HEK293 (cell line): ENCODE data around the gene TCAF1.

Experiments
- BCL11B ChIP-seq: fragments of 450-650 bp; formaldehyde crosslinking; IDR thresholded peaks from 2 replicates; pipeline ENCODE4 v1.5.1; 2016; ENCODE audit warnings: low read depth, missing biosample characterization, missing genetic modification characterization
- HOXC10 ChIP-seq: sonication (generic); formaldehyde crosslinking; IDR thresholded peaks from 2 replicates; pipeline ENCODE4 v1.8.1; 2023; ENCODE audit warnings: mild to moderate bottlenecking, missing genetic modification reagents
- KLF7 ChIP-seq: fragments of 450-650 bp; formaldehyde crosslinking; IDR thresholded peaks from 2 replicates; pipeline ENCODE4 v1.5.1; 2016; ENCODE audit warnings: missing biosample characterization, missing genetic modification characterization, borderline replicate concordance
- MEIS1 ChIP-seq: sonication (generic); formaldehyde crosslinking; IDR thresholded peaks from 2 replicates; pipeline ENCODE4 v1.8.1; 2022; ENCODE audit warnings: missing genetic modification reagents, mild to moderate bottlenecking, borderline replicate concordance
- OSR2 ChIP-seq: fragments of 450-650 bp; formaldehyde crosslinking; IDR thresholded peaks from 2 replicates; pipeline ENCODE4 v1.5.1; 2016; ENCODE audit warnings: missing biosample characterization, missing genetic modification characterization
- SP2 ChIP-seq: fragments of 450-650 bp; formaldehyde crosslinking; IDR thresholded peaks from 2 replicates; pipeline ENCODE4 v1.5.1; 2016; ENCODE audit warnings: missing biosample characterization, missing genetic modification characterization
- SP7 ChIP-seq: fragments of 450-650 bp; formaldehyde crosslinking; IDR thresholded peaks from 2 replicates; pipeline ENCODE4 v1.5.1; 2016; ENCODE audit warnings: missing biosample characterization, missing genetic modification characterization
- ZBTB20 ChIP-seq: fragments of 450-650 bp; formaldehyde crosslinking; IDR thresholded peaks from 2 replicates; pipeline ENCODE4 v1.5.1; 2016; ENCODE audit warnings: missing biosample characterization, missing genetic modification characterization
- ZEB2 ChIP-seq: fragments of 450-650 bp; formaldehyde crosslinking; IDR thresholded peaks from 2 replicates; pipeline ENCODE4 v1.5.1; 2016; ENCODE audit warnings: missing biosample characterization, missing genetic modification characterization
- ZFP69B ChIP-seq: fragments of 450-650 bp; formaldehyde crosslinking; IDR thresholded peaks from 2 replicates; pipeline ENCODE4 v1.5.1; 2016; ENCODE audit warnings: missing biosample characterization, missing genetic modification characterization
- ZNF10 ChIP-seq: fragments of 450-650 bp; formaldehyde crosslinking; IDR thresholded peaks from 2 replicates; pipeline ENCODE4 v1.5.1; 2017; ENCODE audit warnings: missing biosample characterization, missing genetic modification characterization
- ZNF155 ChIP-seq: fragments of 450-650 bp; formaldehyde crosslinking; IDR thresholded peaks from 2 replicates; pipeline ENCODE4 v1.5.1; 2016; ENCODE audit warnings: missing biosample characterization, missing genetic modification characterization
- ZNF223 ChIP-seq: fragments of 450-650 bp; formaldehyde crosslinking; IDR thresholded peaks from 2 replicates; pipeline ENCODE4 v1.5.1; 2016; ENCODE audit warnings: missing biosample characterization, missing genetic modification characterization
- ZNF24 ChIP-seq: fragments of 450-650 bp; formaldehyde crosslinking; IDR thresholded peaks from 2 replicates; pipeline ENCODE4 v1.5.1; 2016; ENCODE audit warnings: missing biosample characterization, missing genetic modification characterization
- ZNF394 ChIP-seq: fragments of 450-650 bp; formaldehyde crosslinking; IDR thresholded peaks from 2 replicates; pipeline ENCODE4 v1.5.1; 2016; ENCODE audit warnings: missing biosample characterization, missing genetic modification characterization, mild to moderate bottlenecking, moderate library complexity, borderline replicate concordance
- ZNF501 ChIP-seq: fragments of 450-650 bp; formaldehyde crosslinking; IDR thresholded peaks from 2 replicates; pipeline ENCODE4 v1.5.1; 2016; ENCODE audit warnings: missing biosample characterization, missing genetic modification characterization
- ZNF561 ChIP-seq: fragments of 450-650 bp; IDR thresholded peaks from 2 replicates; pipeline ENCODE4 v1.5.1; 2018; ENCODE audit warnings: missing biosample characterization, missing genetic modification characterization, borderline replicate concordance
- ZNF596 ChIP-seq: fragments of 450-650 bp; IDR thresholded peaks from 2 replicates; pipeline ENCODE4 v1.5.0; 2018; ENCODE audit warnings: missing biosample characterization, mild to moderate bottlenecking, missing genetic modification characterization, moderate library complexity
- ZNF600 ChIP-seq: fragments of 450-650 bp; formaldehyde crosslinking; IDR thresholded peaks from 2 replicates; pipeline ENCODE4 v1.5.1; 2016; ENCODE audit warnings: missing biosample characterization, missing genetic modification characterization
- ZNF623 ChIP-seq: fragments of 450-650 bp; formaldehyde crosslinking; IDR thresholded peaks from 2 replicates; pipeline ENCODE4 v1.5.1; 2016; ENCODE audit warnings: missing biosample characterization, missing genetic modification characterization
- ZSCAN23 ChIP-seq: fragments of 450-650 bp; formaldehyde crosslinking; IDR thresholded peaks from 2 replicates; pipeline ENCODE4 v1.5.1; 2016; ENCODE audit warnings: missing biosample characterization, missing genetic modification characterization
- TF ChIP-seq, protein P1 (sequence below): fragments of 450-650 bp; formaldehyde crosslinking; IDR thresholded peaks from 2 replicates; pipeline ENCODE4 v1.5.1; 2016; ENCODE audit warnings: missing biosample characterization, missing genetic modification characterization
- TF ChIP-seq, protein P2 (sequence below): fragments of 450-650 bp; formaldehyde crosslinking; IDR thresholded peaks from 2 replicates; pipeline ENCODE4 v1.5.1; 2016; ENCODE audit warnings: missing biosample characterization, missing genetic modification characterization
- TF ChIP-seq, protein P3 (sequence below): fragments of 450-650 bp; formaldehyde crosslinking; IDR thresholded peaks from 2 replicates; pipeline ENCODE4 v1.5.1; 2016; ENCODE audit warnings: missing biosample characterization, missing genetic modification characterization
- TF ChIP-seq, protein P4 (sequence below): fragments of 450-650 bp; formaldehyde crosslinking; IDR thresholded peaks from 2 replicates; pipeline ENCODE4 v1.5.1; 2016; ENCODE audit warnings: missing biosample characterization, missing genetic modification characterization
- TF ChIP-seq, protein P5 (sequence below): fragments of 450-650 bp; formaldehyde crosslinking; conservative IDR thresholded peaks from 2 replicates; pipeline ENCODE4 v1.5.1; 2016; ENCODE audit warnings: low read depth, missing biosample characterization, missing genetic modification characterization

The TCAF1 gene

DNA sequence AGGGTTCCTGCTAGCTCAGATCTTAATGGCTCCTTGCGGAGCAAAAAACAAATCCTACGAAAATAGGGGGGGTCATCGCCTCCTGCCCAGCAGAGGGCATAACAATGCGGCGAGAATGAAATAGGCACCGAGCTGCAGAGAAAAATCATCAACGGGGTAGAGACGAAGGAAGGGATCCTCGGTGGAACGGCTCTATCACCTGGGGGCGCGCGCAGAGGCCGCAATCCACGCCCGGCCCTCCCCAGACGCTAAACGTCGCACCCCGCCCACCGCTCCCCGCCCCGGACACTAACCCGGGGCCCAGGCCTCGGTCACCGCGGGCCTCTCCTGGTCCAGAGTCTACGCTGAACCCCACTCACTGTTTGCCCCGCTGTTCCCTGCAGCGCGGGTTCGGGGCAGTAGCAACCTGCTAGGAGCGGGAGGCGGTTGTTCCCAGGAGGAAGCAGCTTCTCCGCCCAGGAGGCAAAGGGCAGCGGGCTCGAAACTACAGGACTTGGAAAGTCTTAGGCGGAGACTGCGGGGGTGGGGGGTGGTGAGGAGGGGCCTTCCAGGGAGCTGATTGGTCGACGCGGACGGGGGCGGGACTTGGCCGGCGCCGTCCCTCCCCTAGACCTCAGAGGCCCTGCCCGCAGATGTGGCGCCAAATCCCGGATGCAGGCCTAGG is at the start of gene TCAF1 (continued):
- TF ChIP-seq ZBTB20: peak; percentile 97
- no peak for TF ChIP-seq ZNF223 (tag by site-specific recombination)
- peak; percentile 92 for TF ChIP-seq SP2 (tag by site-specific recombination)
- TF ChIP-seq MEIS1: no peak
- TF ChIP-seq ZEB2 (tag by site-specific recombination): peak; percentile 88
- peak; percentile 67 for TF ChIP-seq SP7
- no peak for TF ChIP-seq ZNF623
- TF ChIP-seq ZSCAN23 (tag by site-specific recombination): peak; percentile 56; the same call in 1 of the 2 replicates
- no peak for TF ChIP-seq ZNF596 (tag by site-specific recombination)
- peak; percentile 51; the same call in 1 of the 2 replicates for TF ChIP-seq ZNF600
- TF ChIP-seq, protein P1, sequence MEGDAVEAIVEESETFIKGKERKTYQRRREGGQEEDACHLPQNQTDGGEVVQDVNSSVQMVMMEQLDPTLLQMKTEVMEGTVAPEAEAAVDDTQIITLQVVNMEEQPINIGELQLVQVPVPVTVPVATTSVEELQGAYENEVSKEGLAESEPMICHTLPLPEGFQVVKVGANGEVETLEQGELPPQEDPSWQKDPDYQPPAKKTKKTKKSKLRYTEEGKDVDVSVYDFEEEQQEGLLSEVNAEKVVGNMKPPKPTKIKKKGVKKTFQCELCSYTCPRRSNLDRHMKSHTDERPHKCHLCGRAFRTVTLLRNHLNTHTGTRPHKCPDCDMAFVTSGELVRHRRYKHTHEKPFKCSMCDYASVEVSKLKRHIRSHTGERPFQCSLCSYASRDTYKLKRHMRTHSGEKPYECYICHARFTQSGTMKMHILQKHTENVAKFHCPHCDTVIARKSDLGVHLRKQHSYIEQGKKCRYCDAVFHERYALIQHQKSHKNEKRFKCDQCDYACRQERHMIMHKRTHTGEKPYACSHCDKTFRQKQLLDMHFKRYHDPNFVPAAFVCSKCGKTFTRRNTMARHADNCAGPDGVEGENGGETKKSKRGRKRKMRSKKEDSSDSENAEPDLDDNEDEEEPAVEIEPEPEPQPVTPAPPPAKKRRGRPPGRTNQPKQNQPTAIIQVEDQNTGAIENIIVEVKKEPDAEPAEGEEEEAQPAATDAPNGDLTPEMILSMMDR: peak; percentile 97
- TF ChIP-seq ZNF501 (tag by site-specific recombination): peak; percentile 91; the same call in 1 of the 2 replicates
- TF ChIP-seq KLF7 (tag by site-specific recombination): peak; percentile 73; the same call in 1 of the 2 replicates
- no peak for TF ChIP-seq HOXC10 (CRISPR knock-in tag)
- TF ChIP-seq ZNF10 (tag by site-specific recombination): no peak
- TF ChIP-seq ZNF24 (tag by site-specific recombination): no peak
- peak; percentile 85 for TF ChIP-seq BCL11B (tag by site-specific recombination)
- TF ChIP-seq ZFP69B: peak; percentile 59
- TF ChIP-seq, protein P2, sequence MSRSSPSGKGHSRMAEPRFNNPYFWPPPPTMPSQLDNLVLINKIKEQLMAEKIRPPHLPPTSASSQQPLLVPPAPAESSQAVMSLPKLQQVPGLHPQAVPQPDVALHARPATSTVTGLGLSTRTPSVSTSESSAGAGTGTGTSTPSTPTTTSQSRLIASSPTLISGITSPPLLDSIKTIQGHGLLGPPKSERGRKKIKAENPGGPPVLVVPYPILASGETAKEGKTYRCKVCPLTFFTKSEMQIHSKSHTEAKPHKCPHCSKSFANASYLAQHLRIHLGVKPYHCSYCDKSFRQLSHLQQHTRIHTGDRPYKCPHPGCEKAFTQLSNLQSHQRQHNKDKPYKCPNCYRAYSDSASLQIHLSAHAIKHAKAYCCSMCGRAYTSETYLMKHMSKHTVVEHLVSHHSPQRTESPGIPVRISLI (tag by site-specific recombination): no peak
- TF ChIP-seq, protein P3, sequence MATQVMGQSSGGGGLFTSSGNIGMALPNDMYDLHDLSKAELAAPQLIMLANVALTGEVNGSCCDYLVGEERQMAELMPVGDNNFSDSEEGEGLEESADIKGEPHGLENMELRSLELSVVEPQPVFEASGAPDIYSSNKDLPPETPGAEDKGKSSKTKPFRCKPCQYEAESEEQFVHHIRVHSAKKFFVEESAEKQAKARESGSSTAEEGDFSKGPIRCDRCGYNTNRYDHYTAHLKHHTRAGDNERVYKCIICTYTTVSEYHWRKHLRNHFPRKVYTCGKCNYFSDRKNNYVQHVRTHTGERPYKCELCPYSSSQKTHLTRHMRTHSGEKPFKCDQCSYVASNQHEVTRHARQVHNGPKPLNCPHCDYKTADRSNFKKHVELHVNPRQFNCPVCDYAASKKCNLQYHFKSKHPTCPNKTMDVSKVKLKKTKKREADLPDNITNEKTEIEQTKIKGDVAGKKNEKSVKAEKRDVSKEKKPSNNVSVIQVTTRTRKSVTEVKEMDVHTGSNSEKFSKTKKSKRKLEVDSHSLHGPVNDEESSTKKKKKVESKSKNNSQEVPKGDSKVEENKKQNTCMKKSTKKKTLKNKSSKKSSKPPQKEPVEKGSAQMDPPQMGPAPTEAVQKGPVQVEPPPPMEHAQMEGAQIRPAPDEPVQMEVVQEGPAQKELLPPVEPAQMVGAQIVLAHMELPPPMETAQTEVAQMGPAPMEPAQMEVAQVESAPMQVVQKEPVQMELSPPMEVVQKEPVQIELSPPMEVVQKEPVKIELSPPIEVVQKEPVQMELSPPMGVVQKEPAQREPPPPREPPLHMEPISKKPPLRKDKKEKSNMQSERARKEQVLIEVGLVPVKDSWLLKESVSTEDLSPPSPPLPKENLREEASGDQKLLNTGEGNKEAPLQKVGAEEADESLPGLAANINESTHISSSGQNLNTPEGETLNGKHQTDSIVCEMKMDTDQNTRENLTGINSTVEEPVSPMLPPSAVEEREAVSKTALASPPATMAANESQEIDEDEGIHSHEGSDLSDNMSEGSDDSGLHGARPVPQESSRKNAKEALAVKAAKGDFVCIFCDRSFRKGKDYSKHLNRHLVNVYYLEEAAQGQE (tag by site-specific recombination): 0 out of 2 replicates have a peak, but pooled peaks have one; percentile 23
- TF ChIP-seq ZNF155: no peak
- TF ChIP-seq, protein P4, sequence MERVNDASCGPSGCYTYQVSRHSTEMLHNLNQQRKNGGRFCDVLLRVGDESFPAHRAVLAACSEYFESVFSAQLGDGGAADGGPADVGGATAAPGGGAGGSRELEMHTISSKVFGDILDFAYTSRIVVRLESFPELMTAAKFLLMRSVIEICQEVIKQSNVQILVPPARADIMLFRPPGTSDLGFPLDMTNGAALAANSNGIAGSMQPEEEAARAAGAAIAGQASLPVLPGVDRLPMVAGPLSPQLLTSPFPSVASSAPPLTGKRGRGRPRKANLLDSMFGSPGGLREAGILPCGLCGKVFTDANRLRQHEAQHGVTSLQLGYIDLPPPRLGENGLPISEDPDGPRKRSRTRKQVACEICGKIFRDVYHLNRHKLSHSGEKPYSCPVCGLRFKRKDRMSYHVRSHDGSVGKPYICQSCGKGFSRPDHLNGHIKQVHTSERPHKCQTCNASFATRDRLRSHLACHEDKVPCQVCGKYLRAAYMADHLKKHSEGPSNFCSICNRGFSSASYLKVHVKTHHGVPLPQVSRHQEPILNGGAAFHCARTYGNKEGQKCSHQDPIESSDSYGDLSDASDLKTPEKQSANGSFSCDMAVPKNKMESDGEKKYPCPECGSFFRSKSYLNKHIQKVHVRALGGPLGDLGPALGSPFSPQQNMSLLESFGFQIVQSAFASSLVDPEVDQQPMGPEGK (tag by site-specific recombination): peak; percentile 96
- TF ChIP-seq, protein P5, sequence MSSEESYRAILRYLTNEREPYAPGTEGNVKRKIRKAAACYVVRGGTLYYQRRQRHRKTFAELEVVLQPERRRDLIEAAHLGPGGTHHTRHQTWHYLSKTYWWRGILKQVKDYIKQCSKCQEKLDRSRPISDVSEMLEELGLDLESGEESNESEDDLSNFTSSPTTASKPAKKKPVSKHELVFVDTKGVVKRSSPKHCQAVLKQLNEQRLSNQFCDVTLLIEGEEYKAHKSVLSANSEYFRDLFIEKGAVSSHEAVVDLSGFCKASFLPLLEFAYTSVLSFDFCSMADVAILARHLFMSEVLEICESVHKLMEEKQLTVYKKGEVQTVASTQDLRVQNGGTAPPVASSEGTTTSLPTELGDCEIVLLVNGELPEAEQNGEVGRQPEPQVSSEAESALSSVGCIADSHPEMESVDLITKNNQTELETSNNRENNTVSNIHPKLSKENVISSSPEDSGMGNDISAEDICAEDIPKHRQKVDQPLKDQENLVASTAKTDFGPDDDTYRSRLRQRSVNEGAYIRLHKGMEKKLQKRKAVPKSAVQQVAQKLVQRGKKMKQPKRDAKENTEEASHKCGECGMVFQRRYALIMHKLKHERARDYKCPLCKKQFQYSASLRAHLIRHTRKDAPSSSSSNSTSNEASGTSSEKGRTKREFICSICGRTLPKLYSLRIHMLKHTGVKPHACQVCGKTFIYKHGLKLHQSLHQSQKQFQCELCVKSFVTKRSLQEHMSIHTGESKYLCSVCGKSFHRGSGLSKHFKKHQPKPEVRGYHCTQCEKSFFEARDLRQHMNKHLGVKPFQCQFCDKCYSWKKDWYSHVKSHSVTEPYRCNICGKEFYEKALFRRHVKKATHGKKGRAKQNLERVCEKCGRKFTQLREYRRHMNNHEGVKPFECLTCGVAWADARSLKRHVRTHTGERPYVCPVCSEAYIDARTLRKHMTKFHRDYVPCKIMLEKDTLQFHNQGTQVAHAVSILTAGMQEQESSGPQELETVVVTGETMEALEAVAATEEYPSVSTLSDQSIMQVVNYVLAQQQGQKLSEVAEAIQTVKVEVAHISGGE (tag by site-specific recombination): 0 out of 2 replicates have a peak, but pooled peaks have one; percentile 15
- TF ChIP-seq OSR2 (tag by site-specific recombination): peak; percentile 38; the same call in 1 of the 2 replicates
- peak; percentile 79 for TF ChIP-seq ZNF394 (tag by site-specific recombination)
- TF ChIP-seq ZNF561 (tag by site-specific recombination): peak; percentile 53; the same call in 1 of the 2 replicates
